PC-3 (cell line): ENCODE results near the gene EXD3. TPM values are rescaled to one million over a fixed set of nuclear protein-coding genes. Genes with fewer than 3 reads are reported as not detected.

Experiments used
- ATAC-seq: fragments of 200-7000 bp; cut with Tn5 transposase; 2 replicates; pipeline ENCODE4 v1.9.1; 2020; ENCODE audit warnings: mild to moderate bottlenecking, moderate library complexity
- BruUV-seq: library from RNA; stranded (reverse); fragments of 400-500 nt; replicated peaks from 2 replicates; lab custom pipeline; 2021; lab: Mats Ljungman, UMichigan
- CTCF ChIA-PET: fragments of 300-600 bp; sonication (Branson Sonifier 250); formaldehyde crosslinking; loops from one replicate; lab custom pipeline; 2022; ENCODE audit warnings: antibody characterized with exemption; lab: Charles Lee
- POLR2A ChIA-PET: fragments of 300-600 bp; sonication (Branson Sonifier 250); formaldehyde crosslinking; loops from one replicate; lab custom pipeline; 2022; ENCODE audit warnings: antibody characterized with exemption; ENCODE audit not compliant: unreplicated experiment; lab: Charles Lee
- DNase-seq: peaks from one replicate; pipeline ENCODE4 v3.0.0-alpha.2; 2015
- H2AFZ ChIP-seq: fragments of 300-600 bp; sonication (generic); 2 replicates; pipeline ENCODE4 v1.6.0; 2016; ENCODE audit warnings: antibody characterized with exemption, low read length
- H3F3A ChIP-seq: fragments of 300-600 bp; sonication (generic); one replicate; pipeline ENCODE4 v1.6.0; 2017; ENCODE audit warnings: antibody characterized with exemption, low read length, control low read depth, mild to moderate bottlenecking; ENCODE audit not compliant: unreplicated experiment
- H3K27ac ChIP-seq: fragments of 300-600 bp; sonication (generic); 2 replicates; pipeline ENCODE4 v1.5.1; 2016; ENCODE audit warnings: mild to moderate bottlenecking, low read length
- H3K27me3 ChIP-seq: fragments of 300-600 bp; sonication (generic); 2 replicates; pipeline ENCODE4 v1.6.1; 2016; ENCODE audit warnings: low read length, mixed read lengths
- H3K36me3 ChIP-seq: fragments of 300-600 bp; sonication (generic); 2 replicates; pipeline ENCODE4 v1.6.1; 2016; ENCODE audit warnings: low read depth, mixed run types, low read length, mixed read lengths
- H3K4me1 ChIP-seq: fragments of 300-600 bp; sonication (generic); 2 replicates; pipeline ENCODE4 v1.5.1; 2016; ENCODE audit warnings: low read length; ENCODE audit not compliant: insufficient read depth
- H3K4me2 ChIP-seq: fragments of 300-600 bp; sonication (generic); 2 replicates; pipeline ENCODE4 v1.6.0; 2016; ENCODE audit warnings: low read length
- H3K4me3 ChIP-seq: fragments of 300-600 bp; sonication (generic); 2 replicates; pipeline ENCODE4 v1.5.1; 2016; ENCODE audit warnings: mild to moderate bottlenecking, low read length, mixed read lengths
- H3K79me2 ChIP-seq: fragments of 300-600 bp; sonication (generic); 2 replicates; pipeline ENCODE4 v1.6.1; 2017; ENCODE audit warnings: low read length, mixed read lengths
- H3K9ac ChIP-seq: fragments of 300-600 bp; sonication (generic); 2 replicates; pipeline ENCODE4 v1.6.0; 2016; ENCODE audit warnings: mild to moderate bottlenecking, low read length
- H3K9me2 ChIP-seq: fragments of 300-600 bp; sonication (generic); replicated peaks from 2 replicates; pipeline ENCODE4 v1.6.1; 2016; ENCODE audit warnings: mixed run types, low read length, mixed read lengths
- H3K9me3 ChIP-seq: fragments of 300-600 bp; sonication (generic); 2 replicates; pipeline ENCODE4 v1.6.1; 2016; ENCODE audit warnings: low read length, mixed read lengths
- H4K20me1 ChIP-seq: fragments of 300-600 bp; sonication (generic); 2 replicates; pipeline ENCODE4 v1.6.1; 2016; ENCODE audit warnings: low read length, mixed read lengths
- CTCF ChIP-seq: fragments of 300-600 bp; sonication (generic); conservative IDR thresholded peaks from 2 replicates; pipeline ENCODE4 v1.5.1; 2017; ENCODE audit warnings: antibody characterized with exemption, low read depth, mild to moderate bottlenecking, low read length
- EZH2 ChIP-seq: fragments of 300-600 bp; sonication (generic); IDR thresholded peaks from one replicate; pipeline ENCODE4 v1.6.1; 2017; ENCODE audit warnings: antibody characterized with exemption, mild to moderate bottlenecking, low read length; ENCODE audit not compliant: unreplicated experiment
- EZH2phosphoT487 ChIP-seq: fragments of 300-600 bp; sonication (generic); IDR thresholded peaks from 2 replicates; pipeline ENCODE4 v1.6.1; 2018; ENCODE audit warnings: mild to moderate bottlenecking, antibody characterized with exemption, low read length, borderline replicate concordance
- intact Hi-C: fragments of 100-400 bp; cut with micrococcal nuclease; formaldehyde crosslinking; loops from 2 replicates; pipeline ENCODE4 v1.9.0; 2023
- total RNA-seq: library from RNA; depleted of rRNA; stranded (reverse); fragments of >200 nt; gene quantifications from 2 replicates; pipeline ENCODE4 v1.2.3, GENCODE V29; 2014

EXD3 gene
- total RNA-seq, 1 experiment from 2014 or later: 1.9 TPM

- Histone ChIP-seq H4K20me1 (no peaks in the 10 kb centered on the region), H3K4me2 (no peak overlapping the region), H3K9me2 (no peaks in the 10 kb centered on the region), H2AFZ (no peak overlapping the region), H3K27ac (no peak overlapping the region), H3K9ac (no peak overlapping the region), H3K27me3 (no peaks in the 10 kb centered on the region), H3K79me2 (no peaks in the 10 kb centered on the region), H3K36me3 (0 out of 2 replicates have a peak, but pooled peaks cover 2% of the 10 kb centered on the region), H3K4me1 (0 out of 2 replicates have a peak, but pooled peaks cover under 1% of the 10 kb centered on the region), H3K4me3 (no peak overlapping the region), H3K9me3 (no peaks in the 10 kb centered on the region), H3F3A (no peaks in the 10 kb centered on the region)
- ATAC-seq (no peak), DNase-seq (no peak)
- CTCF ChIA-PET: no interaction called here
- TF ChIP-seq EZH2: no peak
- no peak for TF ChIP-seq EZH2phosphoT487
- no peak for TF ChIP-seq CTCF
- BruUV-seq: no TSS peak
- intact Hi-C loops: no loop called here
- POLR2A ChIA-PET: no interaction called here
Measured at GRCh38 chr9:137270929-137271695, 151.8 kb downstream of the EXD3 start.

GRCh38 chr9:137269231-137269772 lies 153.7 kb downstream of the EXD3 start:
- TF ChIP-seq EZH2 (no peak), EZH2phosphoT487 (no peak), CTCF (no peak)
- H3F3A ChIP-seq: no peaks in the 10 kb centered on the region
- H2AFZ ChIP-seq: no peak overlapping the region
- 0 out of 2 replicates have a peak, but pooled peaks cover 6% of the 10 kb centered on the region for H3K36me3 ChIP-seq
- H3K27me3 ChIP-seq: no peaks in the 10 kb centered on the region
- ATAC-seq (no peak), DNase-seq (no peak)
- H3K4me2 ChIP-seq: no peak overlapping the region
- intact Hi-C loops: no loop called here
- H3K4me1 ChIP-seq: no peaks in the 10 kb centered on the region
- no peaks in the 10 kb centered on the region for H3K79me2 ChIP-seq
- no TSS peak for BruUV-seq
- H3K9ac ChIP-seq: no peak overlapping the region
- no peak overlapping the region for H3K27ac ChIP-seq
- CTCF ChIA-PET: no interaction called here
- no peaks in the 10 kb centered on the region for H4K20me1 ChIP-seq
- H3K4me3 ChIP-seq: no peak overlapping the region
- H3K9me2 ChIP-seq: no peaks in the 10 kb centered on the region
- POLR2A ChIA-PET: no interaction called here
- H3K9me3 ChIP-seq: no peaks in the 10 kb centered on the region
